HepG2 (cell line): ENCODE results near the gene SPINK9. TPM values are rescaled to one million over a fixed set of nuclear protein-coding genes. Genes with fewer than 3 reads are reported as not detected.

Source experiments
- AGO2 ChIP-seq: fragments of 200-400 bp; formaldehyde crosslinking; optimal IDR thresholded peaks from 2 replicates; pipeline ENCODE3; 2017; ENCODE audit warnings: mild to moderate bottlenecking, low read depth, low read length, moderate library complexity
- CSRNP1 ChIP-seq: sonication (generic); formaldehyde crosslinking; IDR thresholded peaks from 2 replicates; pipeline ENCODE4 v1.8.1; 2023; ENCODE audit warnings: mild to moderate bottlenecking, missing genetic modification reagents
- GZF1 ChIP-seq: sonication (generic); formaldehyde crosslinking; IDR thresholded peaks from 2 replicates; pipeline ENCODE4 v1.5.1; 2020; ENCODE audit warnings: mild to moderate bottlenecking, missing genetic modification reagents
- KDM6A ChIP-seq: IDR thresholded peaks from 2 replicates; pipeline ENCODE4 v1.6.1; 2016; ENCODE audit warnings: low read depth
- KLF15 ChIP-seq: sonication (generic); formaldehyde crosslinking; IDR thresholded peaks from 2 replicates; pipeline ENCODE4 v1.8.1; 2023; ENCODE audit warnings: borderline replicate concordance, mild to moderate bottlenecking, inconsistent platforms, missing genetic modification reagents, mixed read lengths
- RBM22 ChIP-seq: fragments of 200-400 bp; formaldehyde crosslinking; optimal IDR thresholded peaks from 2 replicates; pipeline ENCODE3; 2017; ENCODE audit warnings: mild to moderate bottlenecking, low read length, moderate library complexity
- TCF7L2 ChIP-seq: IDR thresholded peaks from 2 replicates; pipeline ENCODE4 v1.6.1; 2011; ENCODE audit warnings: mild to moderate bottlenecking, low read depth, low read length, moderate library complexity
- THAP9 ChIP-seq: sonication (generic); formaldehyde crosslinking; IDR thresholded peaks from 2 replicates; pipeline ENCODE4; 2020; ENCODE audit warnings: missing genetic modification reagents, mild to moderate bottlenecking, borderline replicate concordance
- TOE1 ChIP-seq: sonication (generic); formaldehyde crosslinking; IDR thresholded peaks from 2 replicates; pipeline ENCODE4 v1.4.0; 2020; ENCODE audit warnings: mild to moderate bottlenecking, missing genetic modification reagents
- WIZ ChIP-seq: sonication (generic); formaldehyde crosslinking; IDR thresholded peaks from 2 replicates; pipeline ENCODE4 v1.5.1; 2020; ENCODE audit warnings: mild to moderate bottlenecking, missing genetic modification reagents
- ZNF432 ChIP-seq: sonication (generic); formaldehyde crosslinking; IDR thresholded peaks from 2 replicates; pipeline ENCODE4 v1.5.0; 2020; ENCODE audit warnings: missing genetic modification reagents, mild to moderate bottlenecking, borderline replicate concordance
- ZNF552 ChIP-seq: sonication (generic); formaldehyde crosslinking; IDR thresholded peaks from 2 replicates; pipeline ENCODE4 v1.9.0; 2022; ENCODE audit warnings: missing genetic modification reagents, mild to moderate bottlenecking, borderline replicate concordance
- ZNF569 ChIP-seq: sonication (generic); formaldehyde crosslinking; IDR thresholded peaks from 2 replicates; pipeline ENCODE4 v1.5.0; 2020; ENCODE audit warnings: mild to moderate bottlenecking, missing genetic modification reagents, moderate library complexity, borderline replicate concordance
- ZNF781 ChIP-seq: sonication (generic); formaldehyde crosslinking; IDR thresholded peaks from 2 replicates; pipeline ENCODE4 v1.5.1; 2020; ENCODE audit warnings: borderline replicate concordance, mild to moderate bottlenecking, missing genetic modification reagents; ENCODE audit errors: not compliant biosample characterization
- ZNF83 ChIP-seq: sonication (generic); formaldehyde crosslinking; IDR thresholded peaks from 2 replicates; pipeline ENCODE4 v1.4.0; 2020; ENCODE audit warnings: missing genetic modification reagents, mild to moderate bottlenecking, borderline replicate concordance
- polyA plus RNA-seq, 8 experiments: library from polyadenylated mRNA; depleted of rRNA in 3 of 8; stranded (reverse) in 7 of 8; unstranded in 1 of 8; fragments of >200 nt; fragmentation: Illumina TruSeq in 4 of 8; extraction: Trizol in 4 of 8; gene quantifications; 2 replicates each; pipeline versions ENCODE4 v1.2.1 to v1.2.3, GENCODE V29; 2011 to 2016; ENCODE audit warnings: low read depth in 4 of 8, missing spikeins in 1 of 8, mixed read lengths in 1 of 8; ENCODE audit not compliant: insufficient read depth in 1 of 8
- total RNA-seq, 5 experiments: library from RNA; depleted of rRNA; stranded (reverse); fragments of >200 nt; fragmentation: Illumina TruSeq; extraction: Trizol; gene quantifications; 2 replicates each; pipeline ENCODE4 v1.2.3, GENCODE V29; 2016; ENCODE audit warnings: low read depth in 1 of 5
- TF ChIP-seq, protein P1 (sequence below): sonication (generic); formaldehyde crosslinking; IDR thresholded peaks from 2 replicates; pipeline ENCODE4 v1.5.0; 2020; ENCODE audit warnings: mild to moderate bottlenecking, missing genetic modification reagents, borderline replicate concordance
- TF ChIP-seq, protein P2 (sequence below): sonication (generic); formaldehyde crosslinking; IDR thresholded peaks from 2 replicates; pipeline ENCODE4 v1.8.0; 2022; ENCODE audit warnings: missing genetic modification reagents, mild to moderate bottlenecking, moderate library complexity, borderline replicate concordance

The SPINK9 gene
- total and polyA plus RNA-seq, 2 of the 13 experiments (the other 11 are each of a cell fraction or from before 2014, with no cell fraction given) = not detected

- no peak for TF ChIP-seq TOE1 (CRISPR knock-in tag)
- TF ChIP-seq GZF1 (CRISPR knock-in tag) = peak; percentile 48; the same call in 1 of the 2 replicates
- TF ChIP-seq ZNF432 = no peak
- peak; percentile 77 for TF ChIP-seq AGO2
- TF ChIP-seq ZNF552 = 0 out of 2 replicates have a peak, but pooled peaks have one; percentile 79
- TF ChIP-seq KLF15 (CRISPR knock-in tag) = no peak; the same call in 1 of the 2 replicates
- TF ChIP-seq, protein P1, sequence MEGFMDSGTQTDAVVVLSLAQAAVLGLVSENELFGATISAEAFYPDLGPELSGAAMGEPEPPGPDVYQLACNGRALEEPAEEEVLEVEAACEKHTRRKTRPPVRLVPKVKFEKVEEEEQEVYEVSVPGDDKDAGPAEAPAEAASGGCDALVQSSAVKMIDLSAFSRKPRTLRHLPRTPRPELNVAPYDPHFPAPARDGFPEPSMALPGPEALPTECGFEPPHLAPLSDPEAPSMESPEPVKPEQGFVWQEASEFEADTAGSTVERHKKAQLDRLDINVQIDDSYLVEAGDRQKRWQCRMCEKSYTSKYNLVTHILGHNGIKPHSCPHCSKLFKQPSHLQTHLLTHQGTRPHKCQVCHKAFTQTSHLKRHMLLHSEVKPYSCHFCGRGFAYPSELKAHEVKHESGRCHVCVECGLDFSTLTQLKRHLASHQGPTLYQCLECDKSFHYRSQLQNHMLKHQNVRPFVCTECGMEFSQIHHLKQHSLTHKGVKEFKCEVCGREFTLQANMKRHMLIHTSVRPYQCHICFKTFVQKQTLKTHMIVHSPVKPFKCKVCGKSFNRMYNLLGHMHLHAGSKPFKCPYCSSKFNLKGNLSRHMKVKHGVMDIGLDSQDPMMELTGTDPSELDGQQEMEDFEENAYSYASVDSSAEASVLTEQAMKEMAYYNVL (CRISPR knock-in tag) = no peak; the same call in 1 of the 2 replicates
- TF ChIP-seq, protein P2, sequence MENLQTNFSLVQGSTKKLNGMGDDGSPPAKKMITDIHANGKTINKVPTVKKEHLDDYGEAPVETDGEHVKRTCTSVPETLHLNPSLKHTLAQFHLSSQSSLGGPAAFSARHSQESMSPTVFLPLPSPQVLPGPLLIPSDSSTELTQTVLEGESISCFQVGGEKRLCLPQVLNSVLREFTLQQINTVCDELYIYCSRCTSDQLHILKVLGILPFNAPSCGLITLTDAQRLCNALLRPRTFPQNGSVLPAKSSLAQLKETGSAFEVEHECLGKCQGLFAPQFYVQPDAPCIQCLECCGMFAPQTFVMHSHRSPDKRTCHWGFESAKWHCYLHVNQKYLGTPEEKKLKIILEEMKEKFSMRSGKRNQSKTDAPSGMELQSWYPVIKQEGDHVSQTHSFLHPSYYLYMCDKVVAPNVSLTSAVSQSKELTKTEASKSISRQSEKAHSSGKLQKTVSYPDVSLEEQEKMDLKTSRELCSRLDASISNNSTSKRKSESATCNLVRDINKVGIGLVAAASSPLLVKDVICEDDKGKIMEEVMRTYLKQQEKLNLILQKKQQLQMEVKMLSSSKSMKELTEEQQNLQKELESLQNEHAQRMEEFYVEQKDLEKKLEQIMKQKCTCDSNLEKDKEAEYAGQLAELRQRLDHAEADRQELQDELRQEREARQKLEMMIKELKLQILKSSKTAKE = no peak
- 0 out of 2 replicates have a peak, but pooled peaks have one; percentile 12 for TF ChIP-seq WIZ (CRISPR knock-in tag)
- 0 out of 2 replicates have a peak, but pooled peaks have one; percentile 38 for TF ChIP-seq ZNF569 (CRISPR knock-in tag)
- no peak for TF ChIP-seq TCF7L2
- TF ChIP-seq ZNF83 (CRISPR knock-in tag) = no peak
- TF ChIP-seq RBM22 = peak; percentile 17
- TF ChIP-seq KDM6A = no peak
- peak; percentile 96; the same call in 1 of the 2 replicates for TF ChIP-seq THAP9
- TF ChIP-seq CSRNP1 (CRISPR knock-in tag) = peak; percentile 89
- no peak for TF ChIP-seq ZNF781 (CRISPR knock-in tag)
Measured at GRCh38 chr5:148383564-148384379, 48.4 kb downstream of the SPINK9 start, which contains the start of gene FBXO38 (continued).
